ENCODE measurements around the gene ST8SIA4. TPM values are rescaled to one million over a fixed set of nuclear protein-coding genes. Genes with fewer than 3 reads are reported as not detected.
"Not testable (repeated sequence)": the region's sequence is repeated elsewhere in the genome, so short reads cannot be mapped to it uniquely, and the experiment has no call there.

ST8SIA4 gene
- total RNA-seq, 1 experiment from 2014 or later = not detected

DNA sequence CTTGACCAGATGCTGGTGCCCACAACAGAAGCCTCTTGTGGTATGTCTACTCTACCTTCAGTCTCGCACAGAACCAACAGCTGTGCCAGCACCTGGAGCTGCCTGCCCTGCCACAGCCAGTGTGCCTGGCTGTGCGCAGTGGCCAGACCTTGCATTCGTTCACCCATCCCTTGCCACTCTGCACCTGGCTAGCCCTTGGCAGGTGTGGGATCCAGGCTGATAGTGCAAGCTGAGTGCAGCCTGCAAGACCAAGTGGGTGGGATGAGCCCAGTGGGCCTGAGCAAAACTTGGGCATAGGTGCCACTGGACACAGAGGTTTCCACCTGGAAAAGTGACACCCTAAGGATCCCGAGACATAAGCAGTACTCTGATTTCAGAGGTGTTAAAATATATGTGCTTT lies 108.2 kb downstream of the ST8SIA4 start:
- no peak for DNase-seq (ENCODE audit: low read depth)
- in situ Hi-C loops (cut with HindIII; ENCODE audit: low pct_unique_long_range_greater_than_20kb, low sequenced_read_pairs) = no loop called here

DNA sequence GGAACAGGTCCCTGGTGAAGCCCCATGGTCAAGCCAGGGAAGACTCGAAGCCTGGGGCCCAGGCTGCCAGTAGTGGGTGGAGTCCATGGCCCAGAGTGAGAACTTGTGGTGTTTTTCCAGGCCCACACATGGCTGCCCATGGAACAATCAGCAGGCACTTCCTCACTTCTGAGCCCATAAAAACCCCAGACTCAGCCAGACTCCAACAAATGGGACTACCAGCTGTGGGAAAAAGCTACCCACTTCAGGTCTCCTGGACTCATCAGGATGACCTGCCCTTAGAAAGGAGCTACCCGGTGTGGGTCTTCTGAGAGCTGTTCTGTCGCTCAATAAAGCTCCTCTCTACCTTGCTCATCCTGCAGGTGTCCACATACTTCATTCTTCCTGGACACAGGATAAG lies 108.9 kb downstream of the ST8SIA4 start:
- DNase-seq (ENCODE audit: low read depth) = no peak
- in situ Hi-C loops (cut with HindIII; ENCODE audit: low pct_unique_long_range_greater_than_20kb, low sequenced_read_pairs) = no loop called here

GRCh38 chr5:100792781-100793180 lies 110.3 kb downstream of the ST8SIA4 start:
- in situ Hi-C loops (cut with HindIII; ENCODE audit: low pct_unique_long_range_greater_than_20kb, low sequenced_read_pairs) = no loop called here
- no peak for DNase-seq (ENCODE audit: low read depth)

GRCh38 chr5:100791391-100791790 lies 111.7 kb downstream of the ST8SIA4 start:
- no peak for DNase-seq (ENCODE audit: low read depth)
- in situ Hi-C loops (cut with HindIII; ENCODE audit: low pct_unique_long_range_greater_than_20kb, low sequenced_read_pairs) = no loop called here

DNA sequence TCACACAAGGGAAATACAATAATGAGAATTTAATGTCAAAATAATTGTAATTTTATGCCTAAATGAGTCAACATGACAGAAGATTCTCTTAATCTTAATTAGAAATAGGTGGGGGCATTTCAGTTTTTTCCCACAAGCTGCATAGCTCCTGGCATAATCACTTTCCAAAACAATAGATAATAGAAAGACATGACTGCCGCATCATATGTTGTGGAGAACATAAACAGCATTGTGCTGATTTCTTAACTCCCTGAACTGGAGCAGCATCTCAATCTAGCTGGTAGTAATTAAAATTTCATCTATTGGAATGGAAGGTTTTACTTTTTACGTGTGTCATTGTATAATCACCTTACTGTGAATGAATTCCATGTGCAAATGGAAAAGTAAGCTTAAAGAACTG lies 112.1 kb downstream of the ST8SIA4 start:
- DNase-seq (ENCODE audit: low read depth) = no peak
- in situ Hi-C loops (cut with HindIII; ENCODE audit: low pct_unique_long_range_greater_than_20kb, low sequenced_read_pairs) = no loop called here

DNA sequence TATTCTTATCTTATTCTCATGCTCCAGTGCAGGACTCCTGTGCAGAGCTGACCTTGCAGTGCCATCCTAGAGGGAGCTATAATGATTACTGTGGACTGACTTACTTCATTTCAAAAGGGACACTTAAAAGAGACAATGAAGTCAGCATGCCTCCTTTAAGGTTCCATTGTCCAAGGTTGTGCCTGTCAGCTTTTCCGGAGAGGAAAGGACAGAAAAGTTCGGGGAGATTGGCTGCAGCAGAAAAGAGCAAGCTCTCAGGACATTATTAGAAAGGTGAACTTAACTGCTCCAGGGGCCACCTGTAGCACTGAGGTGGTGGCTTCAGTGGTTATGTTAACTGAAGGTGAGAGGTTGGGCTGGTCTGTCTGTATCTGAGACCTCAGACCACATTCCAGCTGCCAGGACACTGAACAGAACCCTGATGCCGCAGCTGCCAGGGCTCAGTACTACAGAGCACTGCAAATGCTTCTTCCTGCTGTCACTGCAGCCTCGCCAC lies 112.9 kb downstream of the ST8SIA4 start:
- in situ Hi-C loops (cut with HindIII; ENCODE audit: low pct_unique_long_range_greater_than_20kb, low sequenced_read_pairs) = no loop called here
- no peak for DNase-seq (ENCODE audit: low read depth)

GRCh38 chr5:100789694-100790093 lies 113.4 kb downstream of the ST8SIA4 start:
- no peak for DNase-seq (ENCODE audit: low read depth)
- in situ Hi-C loops (cut with HindIII; ENCODE audit: low pct_unique_long_range_greater_than_20kb, low sequenced_read_pairs) = no loop called here

- DNase-seq (ENCODE audit: low read depth) = no peak
- in situ Hi-C loops (cut with HindIII; ENCODE audit: low pct_unique_long_range_greater_than_20kb, low sequenced_read_pairs) = no loop called here
Observed at GRCh38 chr5:100788417-100788816, 114.7 kb downstream of the ST8SIA4 start.

DNA sequence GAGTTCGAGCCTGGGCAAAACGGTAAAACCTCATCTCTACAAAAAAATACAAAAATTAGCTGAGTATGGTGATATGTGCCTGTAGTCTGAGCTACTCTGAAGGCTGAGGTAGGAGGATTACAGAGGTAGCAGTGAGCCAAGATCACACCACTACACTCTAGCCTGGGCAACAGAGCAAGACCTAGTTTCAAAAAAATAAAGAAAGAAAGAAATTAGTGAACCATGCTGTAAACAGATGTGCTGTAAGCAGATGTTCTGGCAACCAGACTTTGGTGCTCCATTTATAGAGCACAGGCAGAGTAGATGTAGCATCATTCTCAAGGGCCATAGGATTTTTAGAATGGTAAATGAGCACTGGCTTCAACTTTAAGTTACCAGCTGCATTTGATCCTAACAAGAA lies 115.4 kb downstream of the ST8SIA4 start:
- no peak for DNase-seq (ENCODE audit: low read depth)
- in situ Hi-C loops (cut with HindIII; ENCODE audit: low pct_unique_long_range_greater_than_20kb, low sequenced_read_pairs) = no loop called here

GRCh38 chr5:100785536-100785935 lies 117.5 kb downstream of the ST8SIA4 start:
- in situ Hi-C loops (cut with HindIII; ENCODE audit: low pct_unique_long_range_greater_than_20kb, low sequenced_read_pairs); DNase-seq (ENCODE audit: low read depth): not testable (repeated sequence)

GRCh38 chr5:100780376-100780870 lies 122.7 kb downstream of the ST8SIA4 start:
- in situ Hi-C loops (cut with HindIII; ENCODE audit: low pct_unique_long_range_greater_than_20kb, low sequenced_read_pairs) = no loop called here
- DNase-seq (ENCODE audit: low read depth) = no peak

DNA sequence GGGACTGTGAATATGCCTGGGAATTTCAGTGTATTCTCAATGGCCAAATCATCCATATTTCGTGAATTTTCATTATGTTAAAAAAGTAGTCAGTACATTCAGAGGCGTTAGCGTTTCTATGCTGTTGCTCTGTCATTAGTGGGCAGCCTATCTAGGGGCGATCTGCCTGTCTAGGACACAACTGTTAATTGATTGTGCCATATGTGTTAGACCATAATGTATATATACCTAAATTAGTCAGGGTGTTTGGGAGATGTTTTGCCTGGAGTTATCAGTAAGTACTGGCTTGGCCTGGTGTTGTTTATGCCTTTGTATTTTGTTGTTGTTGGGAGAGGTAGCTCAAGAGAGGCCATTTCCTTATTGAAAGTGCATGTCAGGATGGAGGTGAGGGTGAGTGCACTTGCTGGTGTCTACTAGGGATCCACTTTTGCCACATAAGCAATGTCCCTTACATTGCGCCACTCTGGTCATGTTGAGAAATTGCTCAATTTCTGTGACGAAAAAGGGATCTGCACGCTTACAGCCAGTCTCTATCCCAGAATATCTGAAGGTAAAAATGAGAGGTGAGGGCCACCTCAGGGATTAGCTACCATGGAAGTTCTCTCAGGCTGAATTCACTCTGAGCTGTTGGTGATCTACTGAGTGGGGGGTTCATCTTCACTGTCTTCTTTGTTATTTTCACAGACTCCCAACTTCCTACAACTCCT lies 123.3 kb downstream of the ST8SIA4 start:
- in situ Hi-C loops (cut with HindIII; ENCODE audit: low pct_unique_long_range_greater_than_20kb, low sequenced_read_pairs) = no loop called here
- DNase-seq (ENCODE audit: low read depth) = no peak

DNA sequence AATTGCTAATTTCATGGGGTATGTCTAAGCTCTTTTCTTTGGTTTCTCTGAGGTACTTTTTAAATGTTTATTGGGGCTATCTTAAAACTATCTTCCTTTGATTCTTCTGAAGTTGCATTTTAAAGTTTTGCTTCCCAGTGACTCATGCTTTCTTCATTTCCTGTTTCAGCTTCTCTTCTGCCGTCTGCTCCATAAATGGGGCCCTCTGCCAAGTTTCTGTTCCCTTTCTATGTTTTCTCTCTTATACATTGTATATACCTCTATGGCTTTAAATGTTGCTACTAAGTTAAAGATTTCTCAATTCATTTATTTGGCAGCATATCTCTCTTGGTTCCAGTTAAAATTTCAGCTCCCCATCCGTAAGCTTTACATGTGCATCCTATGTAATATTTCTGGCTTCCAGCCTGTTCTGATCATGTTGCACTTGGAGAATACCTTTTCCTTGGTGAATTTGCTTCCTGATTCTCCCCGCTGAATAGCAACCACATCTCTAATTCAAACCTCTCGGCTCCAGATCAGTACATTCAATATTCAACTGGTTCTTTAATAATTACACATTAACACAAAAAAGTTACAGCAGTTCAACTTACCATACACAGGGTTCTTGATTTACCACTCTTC lies 125.3 kb downstream of the ST8SIA4 start:
- peak; percentile 17 for DNase-seq (ENCODE audit: low read depth)
- in situ Hi-C loops (cut with HindIII; ENCODE audit: low pct_unique_long_range_greater_than_20kb, low sequenced_read_pairs) = no loop called here

DNA sequence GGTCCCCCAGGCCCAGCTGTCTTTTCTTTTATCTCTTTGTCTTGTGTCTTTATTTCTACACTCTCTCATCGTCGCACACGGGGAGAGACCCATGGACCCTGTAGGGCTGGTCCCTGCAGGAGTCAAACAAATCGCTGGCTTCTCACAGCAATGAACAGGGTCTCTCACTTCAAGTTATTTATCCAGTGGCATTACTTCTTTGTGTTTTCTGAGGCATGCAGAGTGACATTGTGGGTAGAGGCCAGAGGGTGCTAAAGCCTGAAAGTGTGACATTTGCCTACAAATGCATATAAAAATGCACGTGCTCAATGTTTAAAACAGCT lies 127.6 kb downstream of the ST8SIA4 start:
- in situ Hi-C loops (cut with HindIII; ENCODE audit: low pct_unique_long_range_greater_than_20kb, low sequenced_read_pairs) = no loop called here
- no peak for DNase-seq (ENCODE audit: low read depth)

GRCh38 chr5:100772548-100772947 lies 130.5 kb downstream of the ST8SIA4 start:
- in situ Hi-C loops (cut with HindIII; ENCODE audit: low pct_unique_long_range_greater_than_20kb, low sequenced_read_pairs) = no loop called here
- no peak for DNase-seq (ENCODE audit: low read depth)

DNA sequence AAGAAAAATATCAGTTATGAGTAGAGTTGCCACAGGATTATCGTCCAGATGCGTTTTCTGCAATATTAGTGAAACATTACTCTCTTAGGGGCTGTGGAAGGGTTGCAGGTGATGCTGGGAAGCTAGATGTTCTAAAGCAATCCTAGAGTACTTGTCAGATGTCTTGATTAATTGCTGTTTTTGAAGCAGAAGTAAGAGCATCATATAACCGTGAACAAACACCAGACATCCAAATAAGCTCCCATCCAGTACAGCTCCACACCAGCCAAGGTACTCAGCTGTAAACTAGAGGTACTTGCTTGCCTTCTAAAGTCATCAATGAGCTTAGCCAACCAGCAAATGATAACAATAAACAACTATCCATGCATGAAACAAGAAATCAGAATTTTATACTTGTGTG lies 131.1 kb downstream of the ST8SIA4 start:
- in situ Hi-C loops (cut with HindIII; ENCODE audit: low pct_unique_long_range_greater_than_20kb, low sequenced_read_pairs) = no loop called here
- DNase-seq (ENCODE audit: low read depth) = no peak

- in situ Hi-C loops (cut with HindIII; ENCODE audit: low pct_unique_long_range_greater_than_20kb, low sequenced_read_pairs) = no loop called here
- no peak for DNase-seq (ENCODE audit: low read depth)
Observed at GRCh38 chr5:100771181-100771580, 131.9 kb downstream of the ST8SIA4 start.

DNA sequence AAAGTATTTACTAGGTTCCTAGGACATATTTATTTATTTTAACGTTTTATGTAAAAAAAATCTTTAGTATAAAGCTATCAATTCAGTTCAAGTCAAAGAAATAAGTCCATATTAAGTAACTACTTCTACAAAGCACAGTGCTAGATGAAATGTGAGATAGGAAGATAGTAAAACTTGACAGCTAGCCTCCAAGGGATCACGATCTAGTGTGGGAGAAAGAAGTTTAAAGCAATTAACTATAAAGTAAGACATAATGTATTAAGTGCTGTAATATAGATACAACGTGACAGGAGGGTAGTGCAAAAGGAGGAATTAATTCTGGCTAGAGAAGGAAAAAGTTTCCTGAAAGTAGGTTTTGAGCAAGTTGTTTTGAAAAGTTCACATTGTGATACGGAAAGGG lies 134.9 kb downstream of the ST8SIA4 start:
- in situ Hi-C loops (cut with HindIII; ENCODE audit: low pct_unique_long_range_greater_than_20kb, low sequenced_read_pairs) = no loop called here
- no peak for DNase-seq (ENCODE audit: low read depth)

GRCh38 chr5:100762995-100763394 lies 140.1 kb downstream of the ST8SIA4 start:
- no peak for DNase-seq (ENCODE audit: low read depth)
- in situ Hi-C loops (cut with HindIII; ENCODE audit: low pct_unique_long_range_greater_than_20kb, low sequenced_read_pairs) = no loop called here

DNA sequence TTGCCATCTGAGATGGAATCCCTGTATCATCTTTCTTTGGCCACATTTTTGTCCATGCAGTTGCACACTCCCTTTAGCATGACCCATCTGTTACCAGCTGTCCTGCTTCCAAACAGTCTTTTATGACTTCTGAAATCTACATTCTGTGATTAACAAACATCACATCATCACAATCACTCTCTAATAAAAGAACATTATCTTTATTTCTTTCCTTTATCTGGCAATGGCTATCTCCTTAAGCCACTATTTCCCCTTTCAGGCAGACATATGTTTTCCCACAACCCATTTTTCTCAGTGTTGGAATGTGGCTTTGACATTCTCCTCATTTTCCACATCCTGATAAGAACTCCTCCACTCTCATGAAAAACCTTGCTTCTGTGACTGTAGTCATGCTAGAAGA lies 141.0 kb downstream of the ST8SIA4 start:
- no peak for DNase-seq (ENCODE audit: low read depth)

More for the DNA sequence above, 141.0 kb downstream of the ST8SIA4 start:
- in situ Hi-C loops (cut with HindIII; ENCODE audit: low pct_unique_long_range_greater_than_20kb, low sequenced_read_pairs) = no loop called here

Measured in Caki2 (cell line).